Stimulated activated CD8-positive, alpha-beta memory T cell treated with anti-CD3 and anti-CD28 coated beads, Interleukin-15, amount 100 ng/mL, for 1 hour (primary cell): ENCODE measurements around the gene POFUT1.

Source experiments
- DNase-seq: peaks from one replicate; pipeline ENCODE4 v3.0.0-alpha.2; 2020; ENCODE audit warnings: low read depth

Gene POFUT1

GRCh38 chr20:32208499-32209154 is 947 bp downstream of the POFUT1 start:
- no peak for DNase-seq

GRCh38 chr20:32209850-32210605 is 2.3 kb downstream of the POFUT1 start:
- no peak for DNase-seq

GRCh38 chr20:32213870-32214269 is 6.2 kb downstream of the POFUT1 start:
- DNase-seq, result no peak

- DNase-seq, result no peak
Measured at GRCh38 chr20:32215147-32215546, 7.5 kb downstream of the POFUT1 start.

DNA sequence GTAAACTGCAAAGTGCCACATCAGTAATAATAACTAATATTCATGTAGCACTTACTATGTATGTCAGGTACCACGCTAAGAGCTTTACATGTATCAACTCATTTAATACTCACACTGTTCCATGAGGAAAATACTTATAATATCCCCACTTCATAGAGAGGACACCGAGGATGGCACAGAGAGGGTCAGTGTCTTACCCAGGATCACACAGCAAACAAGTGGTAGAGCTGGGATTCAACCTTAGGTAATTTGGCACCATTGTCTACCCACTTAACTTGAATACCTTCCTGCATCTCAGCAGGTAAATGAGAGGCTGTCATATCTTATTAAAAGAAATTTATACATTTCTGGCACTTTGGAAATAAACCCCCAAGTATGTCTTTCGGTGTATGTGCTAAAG is 8.0 kb downstream of the POFUT1 start:
- no peak for DNase-seq

- DNase-seq, result no peak
Measured at GRCh38 chr20:32216179-32217142, 8.8 kb downstream of the POFUT1 start.

DNA sequence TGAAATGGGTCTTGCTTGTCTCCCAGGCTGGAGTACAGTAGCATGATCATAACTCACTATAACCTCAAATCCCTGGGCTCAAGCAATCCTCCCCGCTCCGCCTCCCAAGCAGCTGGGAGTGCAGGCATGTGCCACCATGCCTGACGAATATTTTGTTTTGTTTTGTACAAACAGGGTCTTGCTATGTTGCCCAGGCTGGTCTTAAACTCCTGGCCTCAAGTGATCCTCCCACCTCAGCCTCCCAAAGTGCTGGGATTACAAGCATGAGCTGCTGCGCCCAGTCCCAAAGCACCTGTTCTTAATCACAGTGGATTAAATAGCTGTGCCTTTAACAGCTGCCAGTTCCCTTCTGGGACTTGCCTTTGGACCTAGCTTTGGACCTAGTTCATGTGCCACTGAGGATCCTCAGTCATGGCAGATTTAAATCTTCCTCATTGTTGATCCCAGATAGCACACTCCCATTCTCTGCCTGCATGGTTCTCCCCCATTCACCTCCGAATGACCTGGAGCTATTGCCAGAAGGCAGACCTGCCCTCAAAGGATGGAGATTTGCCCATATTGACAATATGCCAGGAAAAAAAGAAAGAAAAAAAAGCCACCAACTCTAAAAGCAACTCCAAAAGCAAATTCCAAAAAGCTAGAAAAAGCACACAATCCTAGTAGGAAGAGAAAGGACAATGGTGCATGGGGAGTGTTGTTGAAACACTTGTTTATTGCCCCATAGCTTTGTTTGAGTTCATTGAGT is 10.6 kb downstream of the POFUT1 start:
- DNase-seq, result no peak

- DNase-seq, result no peak
Measured at GRCh38 chr20:32224463-32224862, 16.8 kb downstream of the POFUT1 start.

GRCh38 chr20:32226391-32226790 is 18.7 kb downstream of the POFUT1 start:
- DNase-seq, result no peak

- DNase-seq, result no peak
Measured at GRCh38 chr20:32227306-32227705, 19.6 kb downstream of the POFUT1 start.

GRCh38 chr20:32227744-32228688 is 20.3 kb downstream of the POFUT1 start:
- DNase-seq, result no peak

- no peak for DNase-seq
Measured at GRCh38 chr20:32229251-32229747, 21.6 kb downstream of the POFUT1 start.

DNA sequence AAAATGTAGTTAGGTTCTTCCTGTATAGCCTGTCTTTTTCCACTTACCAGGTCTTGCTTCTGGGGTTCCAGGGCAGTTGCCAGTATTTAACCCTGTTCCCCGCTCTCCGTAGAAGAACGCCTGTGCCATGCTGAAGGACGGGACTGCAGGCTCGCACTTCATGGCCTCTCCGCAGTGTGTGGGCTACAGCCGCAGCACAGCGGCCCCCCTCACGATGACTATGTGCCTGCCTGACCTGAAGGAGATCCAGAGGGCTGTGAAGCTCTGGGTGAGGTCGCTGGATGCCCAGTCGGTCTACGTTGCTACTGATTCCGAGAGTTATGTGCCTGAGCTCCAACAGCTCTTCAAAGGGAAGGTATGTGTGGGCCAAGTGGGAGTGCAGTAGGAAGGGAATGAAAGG is 23.0 kb downstream of the POFUT1 start:
- no peak for DNase-seq

- no peak for DNase-seq
Measured at GRCh38 chr20:32231245-32231644, 23.6 kb downstream of the POFUT1 start.

GRCh38 chr20:32231847-32232246 is 24.2 kb downstream of the POFUT1 start:
- DNase-seq, result no peak

- no peak for DNase-seq
Measured at GRCh38 chr20:32232326-32232886, 24.7 kb downstream of the POFUT1 start.

DNA sequence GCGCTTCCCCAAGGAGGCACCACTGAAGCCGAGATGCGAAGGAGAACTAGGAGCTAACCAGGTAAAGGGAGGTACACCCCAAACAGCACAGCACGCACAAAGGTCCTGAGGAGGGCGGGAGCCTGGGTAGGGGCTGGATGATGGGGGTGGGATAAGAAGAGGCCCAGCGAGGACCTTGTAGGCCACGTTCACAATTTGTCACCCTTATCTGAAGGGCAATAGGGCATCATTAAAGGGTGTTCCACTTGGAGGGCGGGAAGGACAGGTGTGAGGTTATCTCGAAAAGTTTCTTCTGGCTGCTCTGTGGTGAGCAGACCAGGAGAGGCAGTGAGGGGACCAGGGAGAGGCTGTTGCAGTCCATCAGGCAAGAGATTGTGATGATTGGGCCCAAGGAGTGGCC is 25.6 kb downstream of the POFUT1 start:
- DNase-seq, result no peak

GRCh38 chr20:32234135-32234808 is 26.6 kb downstream of the POFUT1 start:
- DNase-seq, result no peak

GRCh38 chr20:32235331-32236047 is 27.8 kb downstream of the POFUT1 start:
- no peak for DNase-seq
